Retinal pigment epithelial cell (primary cell): ENCODE results near the gene OPTN.

Experiments used
- DNase-seq: peaks from one replicate; pipeline ENCODE4 v3.0.0-alpha.2; 2010; ENCODE audit warnings: low read depth
- H3K4me3 ChIP-seq: 2 replicates; pipeline ENCODE4 v1.5.1; 2011; ENCODE audit warnings: mild to moderate bottlenecking, low read length, control low read depth, moderate library complexity
- TF ChIP-seq, protein P1 (sequence below): conservative IDR thresholded peaks from 2 replicates; pipeline ENCODE4 v1.5.1; 2011; ENCODE audit warnings: low read depth, low read length, control low read depth, inconsistent platforms

OPTN gene

DNA sequence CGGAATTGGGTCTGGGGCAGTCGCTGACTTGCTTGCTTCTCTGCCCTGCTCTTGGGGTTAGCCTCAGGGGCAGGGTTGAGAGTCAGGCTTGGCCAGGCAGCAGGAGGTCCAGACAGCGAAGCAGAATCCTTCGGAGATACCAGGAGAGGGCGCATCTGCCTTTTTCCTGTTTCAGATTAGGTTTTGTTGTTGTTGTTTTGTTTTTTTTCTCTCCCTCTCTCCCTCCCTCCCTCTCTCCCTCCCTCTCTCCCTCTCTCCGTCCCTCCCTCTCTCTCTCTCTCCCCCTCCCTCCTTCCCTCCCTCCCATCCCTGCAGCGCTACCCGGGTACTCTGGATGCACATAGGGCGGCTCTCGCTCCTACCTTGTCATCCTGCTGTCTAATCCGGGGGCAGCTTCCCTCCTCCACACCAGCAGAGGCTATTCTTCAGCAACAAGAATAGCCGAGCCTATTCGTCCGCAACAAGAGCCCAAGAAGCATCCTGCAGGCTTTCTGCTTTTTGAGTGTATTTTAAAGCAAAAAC, 758 bp upstream of the OPTN start:
- TF ChIP-seq, protein P1, sequence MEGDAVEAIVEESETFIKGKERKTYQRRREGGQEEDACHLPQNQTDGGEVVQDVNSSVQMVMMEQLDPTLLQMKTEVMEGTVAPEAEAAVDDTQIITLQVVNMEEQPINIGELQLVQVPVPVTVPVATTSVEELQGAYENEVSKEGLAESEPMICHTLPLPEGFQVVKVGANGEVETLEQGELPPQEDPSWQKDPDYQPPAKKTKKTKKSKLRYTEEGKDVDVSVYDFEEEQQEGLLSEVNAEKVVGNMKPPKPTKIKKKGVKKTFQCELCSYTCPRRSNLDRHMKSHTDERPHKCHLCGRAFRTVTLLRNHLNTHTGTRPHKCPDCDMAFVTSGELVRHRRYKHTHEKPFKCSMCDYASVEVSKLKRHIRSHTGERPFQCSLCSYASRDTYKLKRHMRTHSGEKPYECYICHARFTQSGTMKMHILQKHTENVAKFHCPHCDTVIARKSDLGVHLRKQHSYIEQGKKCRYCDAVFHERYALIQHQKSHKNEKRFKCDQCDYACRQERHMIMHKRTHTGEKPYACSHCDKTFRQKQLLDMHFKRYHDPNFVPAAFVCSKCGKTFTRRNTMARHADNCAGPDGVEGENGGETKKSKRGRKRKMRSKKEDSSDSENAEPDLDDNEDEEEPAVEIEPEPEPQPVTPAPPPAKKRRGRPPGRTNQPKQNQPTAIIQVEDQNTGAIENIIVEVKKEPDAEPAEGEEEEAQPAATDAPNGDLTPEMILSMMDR = peak; percentile 38
- H3K4me3 ChIP-seq = peak overlapping the region; percentile 66
- DNase-seq = no peak

DNA sequence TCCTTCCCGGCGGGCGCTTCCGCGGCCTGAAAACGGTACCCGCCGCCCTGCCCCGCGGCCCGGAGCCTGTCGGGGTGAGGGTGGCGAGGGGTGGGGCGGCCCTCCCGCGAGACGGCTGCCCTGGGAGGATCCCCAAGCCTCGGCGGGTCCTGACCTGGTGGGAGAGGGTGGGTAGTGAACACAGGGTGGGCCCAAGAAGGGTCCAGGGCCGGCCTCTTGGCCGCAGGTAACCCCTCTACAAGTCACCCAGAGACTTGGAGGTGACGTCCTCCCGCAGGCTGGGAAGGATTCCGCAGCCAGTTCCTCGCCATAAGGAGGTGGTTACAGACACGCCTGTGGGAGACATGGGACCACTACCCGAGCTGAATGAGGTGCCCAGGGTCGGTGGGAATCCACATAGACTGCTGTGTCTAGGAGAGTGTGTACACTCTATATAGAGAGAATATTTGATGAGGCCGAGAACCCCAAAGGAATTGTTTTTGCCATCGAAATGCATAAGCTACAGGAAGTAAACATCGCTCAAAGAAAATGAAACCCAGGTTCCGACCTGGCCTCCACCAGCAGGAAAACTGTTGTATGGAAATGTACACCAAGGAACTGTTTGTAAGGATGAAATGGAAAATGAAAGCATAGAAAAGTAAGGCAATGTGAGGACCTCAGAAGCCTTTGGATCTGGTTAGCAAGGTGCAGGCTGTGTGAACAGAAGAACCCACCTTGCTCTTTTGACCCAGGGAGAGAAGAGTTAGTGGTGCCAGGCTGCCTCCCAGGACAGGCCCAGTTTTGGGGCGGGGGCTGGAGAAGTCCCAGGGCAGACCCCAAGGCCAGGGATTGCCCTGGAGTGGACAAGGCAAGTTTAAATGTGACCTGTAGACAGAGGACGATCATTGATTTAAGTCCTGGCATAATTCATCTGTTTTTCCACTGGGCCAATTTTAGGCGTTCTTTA, 659 bp downstream of the OPTN start:
- no peak for DNase-seq

DNA sequence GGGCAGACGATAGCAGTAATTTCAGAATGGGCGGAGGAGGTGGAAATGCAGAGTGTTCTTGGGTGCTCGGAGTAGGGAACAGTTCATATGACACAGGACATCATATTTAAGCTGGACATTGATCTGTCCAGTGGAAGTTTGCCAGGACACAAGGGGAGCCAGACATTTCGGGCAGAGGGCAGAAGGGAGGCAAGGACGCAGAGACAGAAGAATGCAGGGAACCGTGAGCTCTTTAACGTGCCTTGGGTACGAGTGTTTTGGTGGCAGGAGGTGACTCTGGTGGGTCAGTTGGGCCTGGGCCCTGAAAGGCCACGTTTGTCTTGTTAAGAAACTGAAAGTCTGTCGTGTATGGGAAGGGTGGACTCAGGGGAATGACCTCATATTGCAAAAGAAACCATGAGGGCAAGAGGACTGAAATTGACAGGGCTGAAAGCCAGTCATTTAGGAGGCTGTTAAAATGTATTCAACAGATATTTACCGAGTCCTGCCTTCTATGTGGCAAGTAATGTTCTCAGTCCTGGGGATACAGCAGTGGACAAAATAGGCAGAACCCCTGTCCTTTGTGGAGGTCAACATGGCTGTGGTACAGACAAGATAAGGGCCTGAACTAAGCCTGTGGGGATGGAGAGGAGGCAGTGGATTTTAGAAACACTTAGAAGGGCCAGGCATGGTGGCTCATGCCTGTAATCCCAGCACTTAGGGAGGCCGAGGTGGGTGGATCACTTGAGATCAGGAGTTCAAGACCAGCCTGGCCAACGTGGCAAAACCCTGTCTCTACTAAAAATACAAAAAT, 2.2 kb downstream of the OPTN start:
- H3K4me3 ChIP-seq = no peak overlapping the region
- no peak for DNase-seq
- TF ChIP-seq, protein P1 = no peak

More for the DNA sequence above, 659 bp downstream of the OPTN start:
- TF ChIP-seq, protein P1 = no peak
- H3K4me3 ChIP-seq = peak overlapping the region; percentile 66

DNA sequence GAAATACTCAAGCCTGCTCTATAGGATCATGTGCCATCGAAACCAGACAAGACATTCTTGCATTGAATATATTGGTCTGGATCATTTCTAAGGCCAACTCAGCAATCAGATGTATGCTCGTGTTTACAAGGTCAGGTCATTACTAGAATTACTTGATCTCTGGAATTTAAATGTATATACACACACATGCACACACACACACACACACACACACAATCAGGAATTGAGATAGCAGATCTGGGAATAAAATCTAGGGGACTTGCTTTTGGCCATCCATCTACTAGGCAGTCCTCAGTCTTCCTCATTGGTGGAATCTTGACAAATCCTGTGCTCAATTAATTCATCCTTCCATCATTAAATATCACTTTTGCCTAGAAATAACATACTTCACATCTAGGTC, 3.6 kb downstream of the OPTN start:
- no peak for DNase-seq
- TF ChIP-seq, protein P1 = no peak
- H3K4me3 ChIP-seq = no peak overlapping the region

DNA sequence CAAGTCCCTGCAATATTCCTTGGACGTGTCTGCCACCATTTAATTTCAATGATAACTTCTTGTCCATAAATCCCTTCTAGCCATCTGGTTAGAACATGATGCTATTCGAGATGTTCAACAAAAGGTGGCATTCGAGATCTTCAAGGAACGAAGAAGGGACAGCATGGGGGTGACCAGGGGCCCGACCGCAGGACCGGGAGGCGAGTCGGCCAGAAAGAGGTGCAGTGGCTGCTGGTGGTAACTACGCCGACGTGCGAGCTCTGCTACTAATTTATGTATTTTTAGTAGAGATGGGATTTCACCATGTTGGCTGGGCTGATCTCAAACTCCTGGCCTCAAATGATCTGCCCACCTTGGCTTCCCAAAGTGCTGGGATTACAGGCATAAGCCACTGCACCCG, 4.7 kb downstream of the OPTN start:
- TF ChIP-seq, protein P1 = no peak
- H3K4me3 ChIP-seq = no peak overlapping the region
- DNase-seq = no peak

DNA sequence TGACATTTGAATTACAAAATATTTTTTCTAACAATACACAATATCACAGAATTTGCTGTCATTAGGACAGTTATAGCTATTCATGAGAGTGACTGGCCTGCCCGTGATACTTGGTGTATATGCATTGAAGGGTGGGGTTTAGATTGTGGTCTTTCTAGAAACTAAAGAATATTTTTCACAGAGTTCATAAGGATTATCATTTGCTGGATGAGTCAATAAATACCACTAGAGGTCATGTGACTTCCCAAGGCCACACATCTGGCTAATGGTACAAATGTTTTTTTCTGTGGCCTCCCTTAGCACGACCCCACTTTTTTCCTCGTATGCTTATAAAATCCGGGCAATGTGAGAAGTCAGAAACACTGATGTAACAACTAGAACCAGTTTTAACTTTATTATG, 5.2 kb downstream of the OPTN start:
- no peak for DNase-seq
- TF ChIP-seq, protein P1 = no peak
- no peak overlapping the region for H3K4me3 ChIP-seq
